Sigmoid colon (tissue), 4 donors: Measurements from ENCODE around the gene FKRP.
A peak's percentile ranks its signal among the peaks of the same experiment; 100 is the strongest.

Experiments
- CTCF ChIP-seq, 4 experiments: fragments of 450-650 bp in 3 of 4; fragments of 200-600 bp in 1 of 4; IDR thresholded peaks; one replicate each; pipeline ENCODE4 v1.5.1; 2016 to 2019; ENCODE audit warnings: antibody characterized with exemption in 4 of 4, mild to moderate bottlenecking in 3 of 4, moderate library complexity in 2 of 4
- EP300 ChIP-seq, 4 donors: sonication (generic); formaldehyde crosslinking; IDR thresholded peaks; one replicate each; pipeline ENCODE4 v1.6.1; 2017; ENCODE audit warnings: antibody characterized with exemption in 4 of 4
- POLR2A ChIP-seq, 2 donors: fragments of 450-650 bp; IDR thresholded peaks; one replicate each; pipeline ENCODE4 v1.6.1; 2016; ENCODE audit warnings: antibody characterized with exemption in 2 of 2, mild to moderate bottlenecking in 2 of 2, moderate library complexity in 2 of 2
- POLR2AphosphoS5 ChIP-seq, 4 donors: sonication (generic); formaldehyde crosslinking; IDR thresholded peaks; one replicate each; pipeline ENCODE4 v1.6.1; 2017; ENCODE audit warnings: antibody characterized with exemption in 4 of 4

- no peak for TF ChIP-seq CTCF (IDR thresholded peaks at IDR 0.05)
- TF ChIP-seq POLR2A (IDR thresholded peaks at IDR 0.05): no peak
- TF ChIP-seq POLR2AphosphoS5 (IDR thresholded peaks at IDR 0.05): peak in 1 of 4 donors; percentile 12
- no peak for TF ChIP-seq EP300 (IDR thresholded peaks at IDR 0.05)
These were observed 38.6 kb downstream of the FKRP start for GRCh38 chr19:46784262-46785053.
